A549 (cell line): ENCODE results near the gene TBC1D24. TPM values are rescaled to one million over a fixed set of nuclear protein-coding genes. Genes with fewer than 3 reads are reported as not detected.
A peak's percentile ranks its signal among the peaks of the same experiment; 100 is the strongest.

Source experiments
- ATAC-seq, 2 experiments: fragments of 200-7000 bp in 1 of 2; fragments of >200 bp in 1 of 2; cut with Nextera tagmentation in 1 of 2; cut with Tn5 transposase in 1 of 2; 3 replicates each; pipeline versions ENCODE4 v1.8.0 to v1.9.1; 2018 to 2020; ENCODE audit warnings: mild to moderate bottlenecking in 1 of 2, moderate library complexity in 1 of 2
- CTCF ChIA-PET: fragments of 300-600 bp; sonication (Branson Sonifier 250); formaldehyde crosslinking; extraction: SDS; loops from one replicate; lab custom pipeline; 2021; ENCODE audit warnings: antibody characterized with exemption, inconsistent platforms; lab: Yijun Ruan, JAX
- POLR2A ChIA-PET: fragments of 350-600 bp; formaldehyde crosslinking; extraction: SDS; loops from one replicate; lab custom pipeline; 2021; ENCODE audit warnings: antibody characterized with exemption, inconsistent platforms; lab: Yijun Ruan, JAX
- DNase-seq, 2 experiments: peaks; one replicate each; pipeline versions ENCODE4 v3.0.0 to v3.0.0-alpha.2; 2011 to 2016; ENCODE audit warnings: low read depth in 1 of 2, low spot score in 1 of 2
- FAIRE-seq: peaks from 2 replicates; lab custom pipeline; 2011; peaks lifted over from hg19 to GRCh38; lab: Jason Lieb, UNC
- H3K27ac ChIP-seq, 2 experiments: fragments of >200 bp; sonication (Bioruptor Twin); formaldehyde crosslinking; 3 replicates each; pipeline ENCODE4 v1.5.1; 2016 to 2017
- H3K4me1 ChIP-seq: fragments of >200 bp; sonication (Bioruptor Twin); formaldehyde crosslinking; 3 replicates; pipeline ENCODE4 v1.6.1; 2016
- H3K4me2 ChIP-seq: fragments of >200 bp; sonication (Bioruptor Twin); formaldehyde crosslinking; 3 replicates; pipeline ENCODE4 v1.6.1; 2016
- H3K4me3 ChIP-seq: fragments of >200 bp; sonication (Bioruptor Twin); formaldehyde crosslinking; 3 replicates; pipeline ENCODE4 v1.5.1; 2016
- H3K9me3 ChIP-seq: fragments of >200 bp; sonication (Bioruptor Twin); formaldehyde crosslinking; 3 replicates; pipeline ENCODE4 v1.6.1; 2016
- BCL3 ChIP-seq: fragments of >200 bp; sonication (Bioruptor Twin); formaldehyde crosslinking; IDR thresholded peaks from 3 replicates; pipeline ENCODE4 v1.6.1; 2016
- FOSL2 ChIP-seq, 2 experiments: fragments of 450-650 bp in 1 of 2; fragments of >200 bp in 1 of 2; sonication (Bioruptor Twin) in 1 of 2; formaldehyde crosslinking; IDR thresholded peaks; 2 replicates each; pipeline versions ENCODE4 v1.5.0 to v1.6.1; 2016 to 2020; ENCODE audit warnings: mild to moderate bottlenecking in 1 of 2, moderate library complexity in 1 of 2
- FOXS1 ChIP-seq: fragments of 250-450 bp; sonication (Bioruptor Pico); IDR thresholded peaks from 2 replicates; pipeline ENCODE4 v1.5.0; 2020; ENCODE audit warnings: mild to moderate bottlenecking, moderate library complexity
- HDAC2 ChIP-seq: fragments of 200-600 bp; sonication (generic); IDR thresholded peaks from 2 replicates; pipeline ENCODE4 v1.6.1; 2016
- HMGXB4 ChIP-seq: fragments of 250-450 bp; sonication (Bioruptor Pico); IDR thresholded peaks from 2 replicates; pipeline ENCODE4 v1.5.0; 2021; ENCODE audit warnings: mild to moderate bottlenecking, moderate library complexity, borderline replicate concordance
- HOXB13 ChIP-seq: fragments of 250-450 bp; sonication (Bioruptor Pico); IDR thresholded peaks from 2 replicates; pipeline ENCODE4 v1.5.0; 2020; ENCODE audit warnings: low read depth, mild to moderate bottlenecking, moderate library complexity
- JUNB ChIP-seq: fragments of >200 bp; sonication (Bioruptor Twin); formaldehyde crosslinking; IDR thresholded peaks from 2 replicates; pipeline ENCODE4 v1.6.1; 2016
- KDM5A ChIP-seq: fragments of 200-600 bp; sonication (generic); IDR thresholded peaks from 2 replicates; pipeline ENCODE4 v1.6.1; 2016; ENCODE audit warnings: antibody characterized with exemption, mild to moderate bottlenecking
- POLR2AphosphoS2 ChIP-seq: conservative IDR thresholded peaks from 2 replicates; pipeline ENCODE4 v1.6.1; 2012; ENCODE audit warnings: low read length, improper control_type of control experiment, inconsistent platforms
- RFX5 ChIP-seq: fragments of 450-650 bp; IDR thresholded peaks from 2 replicates; pipeline ENCODE4 v1.7.1; 2014; ENCODE audit warnings: antibody characterized with exemption, mild to moderate bottlenecking, moderate library complexity
- RNF2 ChIP-seq: fragments of 200-600 bp; sonication (generic); IDR thresholded peaks from 2 replicates; pipeline ENCODE4 v1.6.1; 2016; ENCODE audit warnings: low read depth, mild to moderate bottlenecking, antibody characterized with exemption, moderate library complexity, borderline replicate concordance
- SREBF2 ChIP-seq: fragments of 450-650 bp; IDR thresholded peaks from 2 replicates; pipeline ENCODE4 v1.6.1; 2014; ENCODE audit warnings: mild to moderate bottlenecking, moderate library complexity
- TP53 ChIP-seq: fragments of 250-450 bp; sonication (Bioruptor Pico); IDR thresholded peaks from 2 replicates; pipeline ENCODE4 v1.5.0; 2021; ENCODE audit warnings: mild to moderate bottlenecking, moderate library complexity
- USF2 ChIP-seq: fragments of 450-650 bp; IDR thresholded peaks from 2 replicates; pipeline ENCODE4 v1.6.1; 2014; ENCODE audit warnings: antibody characterized with exemption
- WGBS: methylation state at CpG from one replicate; pipeline ENCODE4 v1.1.6; 2017; ENCODE audit errors: missing lambda C conversion rate; 5-methylcytosine and 5-hydroxymethylcytosine counted together
- polyA plus RNA-seq, 4 experiments: library from polyadenylated mRNA; depleted of rRNA in 3 of 4; stranded (reverse); fragments of >200 nt; fragmentation: RNase III in 1 of 4; extraction: RNeasy Plus Mini Kit Qiagen cat#74134 plus additional on column Dnase treatment in 1 of 4; gene quantifications; 2 replicates in 3 of 4; 3 replicates in 1 of 4; pipeline ENCODE4 v1.2.3, GENCODE V29; 2011 to 2017

Gene TBC1D24
- polyA plus RNA-seq, 2 of the 4 experiments (the other 2 are of a cell fraction): 4.2 to 7.3 TPM

- ATAC-seq (no peak), FAIRE-seq (no peak)
- H3K9me3 ChIP-seq: no peaks in the 10 kb centered on the region
These were observed 31.4 kb upstream of the TBC1D24 start for GRCh38 chr16:2443555-2443954.

GRCh38 chr16:2447920-2448583 lies 26.9 kb upstream of the TBC1D24 start:
- CTCF ChIA-PET: interaction anchor here (0.8 to 1.2 kb wide), 3 partner anchors 25 to 53 kb away, joined by 3 to 7 read pairs (median 3); no protein-coding TSS in a partner anchor
- ATAC-seq: no peak
- no peak for DNase-seq
- H3K9me3 ChIP-seq: no peaks in the 10 kb centered on the region
- WGBS: 85% methylated on average over 11 of the region's 11 CpGs
- TF ChIP-seq USF2 (peak; percentile 27; the same call in 1 of the 2 replicates), POLR2AphosphoS2 (no peak), RFX5 (no peak), FOSL2 (IDR thresholded peaks at IDR 0.05) (no peak), FOSL2 (CRISPR knock-in tag; IDR thresholded peaks at IDR 0.05) (peak; percentile 26; the same call in 1 of the 2 replicates), JUNB (no peak), HDAC2 (no peak)
- TF ChIP-seq, all 56 proteins: peak for 2
- no peak for FAIRE-seq
- H3K4me1 ChIP-seq: peaks cover 4% of the 10 kb centered on the region; the same call in 1 of the 3 replicates
- H3K27ac ChIP-seq: no peak overlapping the region
- no peak overlapping the region for H3K4me3 ChIP-seq
- POLR2A ChIA-PET: no interaction called here
- no peak overlapping the region for H3K4me2 ChIP-seq

More at GRCh38 chr16:2443555-2443954, 31.4 kb upstream of the TBC1D24 start:
- H3K4me1 ChIP-seq: peaks cover 4% of the 10 kb centered on the region; the same call in 1 of the 3 replicates
- no peak overlapping the region for H3K4me2 ChIP-seq
- TF ChIP-seq HOXB13 (CRISPR knock-in tag) (no peak), KDM5A (no peak), HMGXB4 (CRISPR knock-in tag) (no peak), FOXS1 (CRISPR knock-in tag) (no peak), BCL3 (no peak)
- TF ChIP-seq, all 56 proteins: peak for 0
- no peak for DNase-seq
- ChIA-PET POLR2A (no interaction called here), CTCF (interaction anchor here (0.7 to 1.0 kb wide), 3 partner anchors 9 to 58 kb away, joined by 3 read pairs; no protein-coding TSS in a partner anchor)
- 90% methylated on average over 9 of the region's 9 CpGs for WGBS
- no peak overlapping the region for H3K4me3 ChIP-seq
- no peak overlapping the region for H3K27ac ChIP-seq

- POLR2A ChIA-PET: interaction anchor here (0.6 kb wide), 1 partner anchor 19 kb away, joined by 3 read pairs; no protein-coding TSS in a partner anchor
- no peak for FAIRE-seq
- TF ChIP-seq SREBF2 (no peak), TP53 (CRISPR knock-in tag) (no peak), RNF2 (no peak)
- no peak overlapping the region for H3K4me3 ChIP-seq
- peaks cover 4% of the 10 kb centered on the region; the same call in 1 of the 3 replicates for H3K4me1 ChIP-seq
- H3K27ac ChIP-seq: no peak overlapping the region
- WGBS: 94% methylated on average over 19 of the region's 25 CpGs
- no peak overlapping the region for H3K4me2 ChIP-seq
- H3K9me3 ChIP-seq: no peaks in the 10 kb centered on the region
- no peak for ATAC-seq
- no peak for DNase-seq
- CTCF ChIA-PET: interaction anchor here (0.6 to 1.2 kb wide), 3 partner anchors 26 to 261 kb away, joined by 3 to 4 read pairs (median 4); partner anchors contain the start of gene ABCA3
These were observed 25.8 kb upstream of the TBC1D24 start for GRCh38 chr16:2449118-2449517.
